ENCODE data around the gene LDLRAP1.

- TF ChIP-seq POLR2AphosphoS5 (IDR thresholded peaks at IDR 0.05) (no peak), EP300 (IDR thresholded peaks at IDR 0.05) (no peak), CTCF (IDR thresholded peaks at IDR 0.05) (no peak)
These were observed 28.7 kb downstream of the LDLRAP1 start for GRCh38 chr1:25572107-25572506.

All from upper lobe of left lung (tissue), 4 donors.